ENCODE results near the gene UNC79. TPM values are rescaled to one million over a fixed set of nuclear protein-coding genes. Genes with fewer than 3 reads are reported as not detected.

Gene UNC79
- total and polyA plus RNA-seq, 2 donors from 2014 or later, result 0.56 to 0.79 TPM

DNA sequence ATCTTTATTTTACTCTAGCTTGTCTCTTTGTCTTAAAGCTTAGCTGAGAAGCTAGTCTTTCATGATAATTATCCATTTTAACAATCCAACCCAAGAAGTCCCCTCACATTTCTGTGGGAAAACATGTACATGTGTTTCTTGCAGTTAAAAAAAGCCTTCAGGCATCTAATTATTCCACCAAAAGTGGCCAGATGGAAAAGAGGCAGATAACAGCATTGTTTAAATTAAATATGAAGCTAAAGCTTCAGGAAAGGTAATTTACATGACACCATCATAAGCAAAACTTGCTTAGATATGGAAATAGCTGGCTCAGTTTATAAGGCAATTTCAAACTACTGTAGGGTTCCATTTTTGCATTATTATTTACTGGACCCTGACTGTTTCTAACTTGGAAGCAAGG, 175.4 kb downstream of the UNC79 start:
- intact Hi-C loops (cut with DNase I), result no loop called here
- H3K36me3 ChIP-seq (ENCODE audit: control insufficient read depth in 2 of 3, insufficient read depth in 3 of 3, low read length in 3 of 3), result no peaks in the 10 kb centered on the region
- no peaks in the 10 kb centered on the region for H3K4me1 ChIP-seq (ENCODE audit: control insufficient read depth in 2 of 3, insufficient read depth in 2 of 3, low read depth in 1 of 3, low read length in 3 of 3)
- no peak for FAIRE-seq
- H3K4me3 ChIP-seq (ENCODE audit: low read length in 3 of 3), result no peak overlapping the region
- H3K9ac ChIP-seq (ENCODE audit: low read length in 3 of 3), result no peak overlapping the region
- TF ChIP-seq, protein P1, sequence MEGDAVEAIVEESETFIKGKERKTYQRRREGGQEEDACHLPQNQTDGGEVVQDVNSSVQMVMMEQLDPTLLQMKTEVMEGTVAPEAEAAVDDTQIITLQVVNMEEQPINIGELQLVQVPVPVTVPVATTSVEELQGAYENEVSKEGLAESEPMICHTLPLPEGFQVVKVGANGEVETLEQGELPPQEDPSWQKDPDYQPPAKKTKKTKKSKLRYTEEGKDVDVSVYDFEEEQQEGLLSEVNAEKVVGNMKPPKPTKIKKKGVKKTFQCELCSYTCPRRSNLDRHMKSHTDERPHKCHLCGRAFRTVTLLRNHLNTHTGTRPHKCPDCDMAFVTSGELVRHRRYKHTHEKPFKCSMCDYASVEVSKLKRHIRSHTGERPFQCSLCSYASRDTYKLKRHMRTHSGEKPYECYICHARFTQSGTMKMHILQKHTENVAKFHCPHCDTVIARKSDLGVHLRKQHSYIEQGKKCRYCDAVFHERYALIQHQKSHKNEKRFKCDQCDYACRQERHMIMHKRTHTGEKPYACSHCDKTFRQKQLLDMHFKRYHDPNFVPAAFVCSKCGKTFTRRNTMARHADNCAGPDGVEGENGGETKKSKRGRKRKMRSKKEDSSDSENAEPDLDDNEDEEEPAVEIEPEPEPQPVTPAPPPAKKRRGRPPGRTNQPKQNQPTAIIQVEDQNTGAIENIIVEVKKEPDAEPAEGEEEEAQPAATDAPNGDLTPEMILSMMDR (IDR thresholded peaks at IDR 0.05; ENCODE audit: borderline replicate concordance, extremely low read depth, insufficient read depth), result no peak
- peaks cover 0 to 6% (median 0%) of the 10 kb centered on the region in 3 donors for H3K9me3 ChIP-seq (ENCODE audit: control insufficient read depth in 2 of 3, insufficient read depth in 1 of 3, low read length in 3 of 3)
- DNase-seq, result no peak
- H3K27ac ChIP-seq (ENCODE audit: low read depth in 2 of 2, low read length in 2 of 2), result no peak overlapping the region
- H3K27me3 ChIP-seq (ENCODE audit: control insufficient read depth, insufficient read depth, low read length), result no peaks in the 10 kb centered on the region

- intact Hi-C loops (cut with DNase I), result no loop called here
- no peaks in the 10 kb centered on the region for H3K36me3 ChIP-seq (ENCODE audit: control insufficient read depth in 2 of 3, insufficient read depth in 3 of 3, low read length in 3 of 3)
- no peaks in the 10 kb centered on the region for H3K27me3 ChIP-seq (ENCODE audit: control insufficient read depth, insufficient read depth, low read length)
- H3K9me3 ChIP-seq (ENCODE audit: control insufficient read depth in 2 of 3, insufficient read depth in 1 of 3, low read length in 3 of 3), result no peaks in the 10 kb centered on the region
- no peaks in the 10 kb centered on the region for H3K4me1 ChIP-seq (ENCODE audit: control insufficient read depth in 2 of 3, insufficient read depth in 2 of 3, low read depth in 1 of 3, low read length in 3 of 3)
- DNase-seq, result peak in 3 of 5 donors; percentile 16 to 80 (median 54)
- FAIRE-seq, result peak; percentile 63
- no peak overlapping the region for H3K27ac ChIP-seq (ENCODE audit: low read depth in 2 of 2, low read length in 2 of 2)
- no peak overlapping the region for H3K4me3 ChIP-seq (ENCODE audit: low read length in 3 of 3)
- H3K9ac ChIP-seq (ENCODE audit: low read length in 3 of 3), result no peak overlapping the region
- TF ChIP-seq, protein P1 (IDR thresholded peaks at IDR 0.05; ENCODE audit: borderline replicate concordance, extremely low read depth, insufficient read depth), result peak; percentile 39
Measured at GRCh38 chr14:93619176-93619793, 188.5 kb downstream of the UNC79 start.

DNA sequence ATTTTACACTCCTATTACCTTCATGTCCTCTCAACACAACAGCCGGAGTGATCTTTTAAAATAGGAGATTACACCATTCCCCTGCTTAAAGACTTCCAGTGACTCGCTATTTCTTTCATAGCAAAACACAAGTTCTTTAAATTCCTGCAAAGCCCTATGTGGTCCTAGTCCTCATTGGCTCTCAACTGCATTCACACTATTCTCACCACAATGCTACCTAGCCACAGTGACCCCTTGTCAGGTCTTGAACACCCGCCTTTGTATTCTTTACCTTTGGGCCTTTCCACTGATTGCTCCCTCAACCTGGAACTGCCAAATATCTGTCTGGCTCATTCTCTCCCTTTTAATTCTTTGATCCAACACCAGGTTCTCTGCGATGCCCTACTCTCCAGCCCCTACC, 197.3 kb downstream of the UNC79 start:
- Histone ChIP-seq H3K9me3 (ENCODE audit: control insufficient read depth in 2 of 3, insufficient read depth in 1 of 3, low read length in 3 of 3) (no peaks in the 10 kb centered on the region), H3K27me3 (ENCODE audit: control insufficient read depth, insufficient read depth, low read length) (no peaks in the 10 kb centered on the region), H3K4me1 (ENCODE audit: control insufficient read depth in 2 of 3, insufficient read depth in 2 of 3, low read depth in 1 of 3, low read length in 3 of 3) (no peaks in the 10 kb centered on the region), H3K9ac (ENCODE audit: low read length in 3 of 3) (no peak overlapping the region), H3K4me3 (ENCODE audit: low read length in 3 of 3) (no peak overlapping the region), H3K36me3 (ENCODE audit: control insufficient read depth in 2 of 3, insufficient read depth in 3 of 3, low read length in 3 of 3) (no peaks in the 10 kb centered on the region), H3K27ac (ENCODE audit: low read depth in 2 of 2, low read length in 2 of 2) (no peak overlapping the region)
- TF ChIP-seq, protein P1 (IDR thresholded peaks at IDR 0.05; ENCODE audit: borderline replicate concordance, extremely low read depth, insufficient read depth), result no peak
- intact Hi-C loops (cut with DNase I), result no loop called here
- DNase-seq (no peak), FAIRE-seq (no peak)

DNA sequence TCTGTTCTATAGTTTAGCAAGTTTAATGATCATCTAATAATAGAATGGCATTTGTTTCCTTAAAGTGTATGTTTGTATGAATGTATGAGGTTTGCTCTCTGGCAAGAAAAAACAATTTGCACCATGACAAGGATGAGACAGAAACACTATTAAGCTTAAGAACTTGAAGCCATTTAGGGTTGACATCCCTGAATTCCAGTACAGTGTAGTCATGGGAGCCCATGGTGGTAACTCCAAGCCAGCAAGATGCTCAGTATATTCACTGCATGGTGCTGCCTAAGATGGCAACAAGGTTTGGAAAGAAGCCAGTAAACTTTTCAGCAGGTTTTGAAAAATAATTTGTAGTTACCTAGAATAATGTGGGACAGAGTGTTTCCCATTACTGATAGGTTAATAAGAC, 198.9 kb downstream of the UNC79 start:
- DNase-seq (no peak), FAIRE-seq (no peak)
- Histone ChIP-seq H3K27me3 (ENCODE audit: control insufficient read depth, insufficient read depth, low read length) (no peaks in the 10 kb centered on the region), H3K4me1 (ENCODE audit: control insufficient read depth in 2 of 3, insufficient read depth in 2 of 3, low read depth in 1 of 3, low read length in 3 of 3) (no peaks in the 10 kb centered on the region), H3K9me3 (ENCODE audit: control insufficient read depth in 2 of 3, insufficient read depth in 1 of 3, low read length in 3 of 3) (no peaks in the 10 kb centered on the region), H3K27ac (ENCODE audit: low read depth in 2 of 2, low read length in 2 of 2) (no peak overlapping the region), H3K4me3 (ENCODE audit: low read length in 3 of 3) (no peak overlapping the region), H3K9ac (ENCODE audit: low read length in 3 of 3) (no peak overlapping the region), H3K36me3 (ENCODE audit: control insufficient read depth in 2 of 3, insufficient read depth in 3 of 3, low read length in 3 of 3) (no peaks in the 10 kb centered on the region)
- TF ChIP-seq, protein P1 (IDR thresholded peaks at IDR 0.05; ENCODE audit: borderline replicate concordance, extremely low read depth, insufficient read depth), result no peak
- intact Hi-C loops (cut with DNase I), result no loop called here
